HepG2 (cell line): ENCODE results near the gene CYSRT1. TPM values are rescaled to one million over a fixed set of nuclear protein-coding genes. Genes with fewer than 3 reads are reported as not detected.

Experiments
- CBX2 ChIP-seq, 2 experiments: fragments of 200-600 bp in 1 of 2; sonication (generic); formaldehyde crosslinking in 1 of 2; IDR thresholded peaks; 2 replicates each; pipeline versions ENCODE4 v1.7.0 to v1.8.1; 2018 to 2022; ENCODE audit warnings: low read depth in 2 of 2, low read length in 1 of 2, mild to moderate bottlenecking in 1 of 2, missing genetic modification reagents in 1 of 2
- JUND ChIP-seq: sonication (generic); formaldehyde crosslinking; IDR thresholded peaks from 2 replicates; pipeline ENCODE4 v1.8.0; 2022; ENCODE audit warnings: mild to moderate bottlenecking, missing genetic modification reagents
- PAWR ChIP-seq: sonication (generic); formaldehyde crosslinking; IDR thresholded peaks from 2 replicates; pipeline ENCODE4 v1.4.0; 2020; ENCODE audit warnings: missing genetic modification reagents, mild to moderate bottlenecking, borderline replicate concordance
- PHF5A ChIP-seq: IDR thresholded peaks from one replicate; pipeline ENCODE4 v1.6.1; 2018; ENCODE audit warnings: low read depth, missing genetic modification reagents; ENCODE audit not compliant: unreplicated experiment
- PLRG1 ChIP-seq: fragments of 450-650 bp; conservative IDR thresholded peaks from 2 replicates; pipeline ENCODE4 v1.6.1; 2016
- ZNF225 ChIP-seq: sonication (generic); formaldehyde crosslinking; IDR thresholded peaks from 2 replicates; pipeline ENCODE4 v1.4.0; 2020; ENCODE audit warnings: mild to moderate bottlenecking, missing genetic modification reagents
- ZNF407 ChIP-seq: sonication (generic); formaldehyde crosslinking; IDR thresholded peaks from one replicate; pipeline ENCODE4 v1.5.1; 2020; ENCODE audit warnings: mild to moderate bottlenecking, missing genetic modification reagents; ENCODE audit errors: not compliant biosample characterization
- ZNF510 ChIP-seq: sonication (generic); formaldehyde crosslinking; IDR thresholded peaks from 2 replicates; pipeline ENCODE4 v1.4.0; 2020; ENCODE audit warnings: low read depth, mild to moderate bottlenecking, missing genetic modification reagents
- ZNF616 ChIP-seq: sonication (generic); formaldehyde crosslinking; IDR thresholded peaks from 2 replicates; pipeline ENCODE4 v1.5.0; 2020; ENCODE audit warnings: low read depth, mild to moderate bottlenecking, missing genetic modification reagents
- ZXDC ChIP-seq: sonication (generic); formaldehyde crosslinking; IDR thresholded peaks from 2 replicates; pipeline ENCODE4 v1.5.0; 2020; ENCODE audit warnings: mild to moderate bottlenecking, missing genetic modification reagents
- polyA plus RNA-seq, 8 experiments: library from polyadenylated mRNA; depleted of rRNA in 3 of 8; stranded (reverse) in 7 of 8; unstranded in 1 of 8; fragments of >200 nt; fragmentation: Illumina TruSeq in 4 of 8; extraction: Trizol in 4 of 8; gene quantifications; 2 replicates each; pipeline versions ENCODE4 v1.2.1 to v1.2.3, GENCODE V29; 2011 to 2016; ENCODE audit warnings: low read depth in 4 of 8, missing spikeins in 1 of 8, mixed read lengths in 1 of 8; ENCODE audit not compliant: insufficient read depth in 1 of 8
- total RNA-seq, 5 experiments: library from RNA; depleted of rRNA; stranded (reverse); fragments of >200 nt; fragmentation: Illumina TruSeq; extraction: Trizol; gene quantifications; 2 replicates each; pipeline ENCODE4 v1.2.3, GENCODE V29; 2016; ENCODE audit warnings: low read depth in 1 of 5
- TF ChIP-seq, protein P1 (sequence below): sonication (generic); formaldehyde crosslinking; IDR thresholded peaks from 2 replicates; pipeline ENCODE4 v1.4.0; 2020; ENCODE audit warnings: missing genetic modification reagents

CYSRT1 gene
- total and polyA plus RNA-seq, 2 of the 13 experiments (the other 11 are each of a cell fraction or from before 2014, with no cell fraction given) = 1.5 to 2.1 TPM

- TF ChIP-seq ZNF407 = no peak
- TF ChIP-seq ZNF616 = no peak
- TF ChIP-seq, protein P1, sequence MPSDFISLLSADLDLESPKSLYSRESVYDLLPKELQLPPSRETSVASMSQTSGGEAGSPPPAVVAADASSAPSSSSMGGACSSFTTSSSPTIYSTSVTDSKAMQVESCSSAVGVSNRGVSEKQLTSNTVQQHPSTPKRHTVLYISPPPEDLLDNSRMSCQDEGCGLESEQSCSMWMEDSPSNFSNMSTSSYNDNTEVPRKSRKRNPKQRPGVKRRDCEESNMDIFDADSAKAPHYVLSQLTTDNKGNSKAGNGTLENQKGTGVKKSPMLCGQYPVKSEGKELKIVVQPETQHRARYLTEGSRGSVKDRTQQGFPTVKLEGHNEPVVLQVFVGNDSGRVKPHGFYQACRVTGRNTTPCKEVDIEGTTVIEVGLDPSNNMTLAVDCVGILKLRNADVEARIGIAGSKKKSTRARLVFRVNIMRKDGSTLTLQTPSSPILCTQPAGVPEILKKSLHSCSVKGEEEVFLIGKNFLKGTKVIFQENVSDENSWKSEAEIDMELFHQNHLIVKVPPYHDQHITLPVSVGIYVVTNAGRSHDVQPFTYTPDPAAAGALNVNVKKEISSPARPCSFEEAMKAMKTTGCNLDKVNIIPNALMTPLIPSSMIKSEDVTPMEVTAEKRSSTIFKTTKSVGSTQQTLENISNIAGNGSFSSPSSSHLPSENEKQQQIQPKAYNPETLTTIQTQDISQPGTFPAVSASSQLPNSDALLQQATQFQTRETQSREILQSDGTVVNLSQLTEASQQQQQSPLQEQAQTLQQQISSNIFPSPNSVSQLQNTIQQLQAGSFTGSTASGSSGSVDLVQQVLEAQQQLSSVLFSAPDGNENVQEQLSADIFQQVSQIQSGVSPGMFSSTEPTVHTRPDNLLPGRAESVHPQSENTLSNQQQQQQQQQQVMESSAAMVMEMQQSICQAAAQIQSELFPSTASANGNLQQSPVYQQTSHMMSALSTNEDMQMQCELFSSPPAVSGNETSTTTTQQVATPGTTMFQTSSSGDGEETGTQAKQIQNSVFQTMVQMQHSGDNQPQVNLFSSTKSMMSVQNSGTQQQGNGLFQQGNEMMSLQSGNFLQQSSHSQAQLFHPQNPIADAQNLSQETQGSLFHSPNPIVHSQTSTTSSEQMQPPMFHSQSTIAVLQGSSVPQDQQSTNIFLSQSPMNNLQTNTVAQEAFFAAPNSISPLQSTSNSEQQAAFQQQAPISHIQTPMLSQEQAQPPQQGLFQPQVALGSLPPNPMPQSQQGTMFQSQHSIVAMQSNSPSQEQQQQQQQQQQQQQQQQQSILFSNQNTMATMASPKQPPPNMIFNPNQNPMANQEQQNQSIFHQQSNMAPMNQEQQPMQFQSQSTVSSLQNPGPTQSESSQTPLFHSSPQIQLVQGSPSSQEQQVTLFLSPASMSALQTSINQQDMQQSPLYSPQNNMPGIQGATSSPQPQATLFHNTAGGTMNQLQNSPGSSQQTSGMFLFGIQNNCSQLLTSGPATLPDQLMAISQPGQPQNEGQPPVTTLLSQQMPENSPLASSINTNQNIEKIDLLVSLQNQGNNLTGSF (CRISPR knock-in tag) = no peak
- TF ChIP-seq CBX2 (IDR thresholded peaks at IDR 0.05; ENCODE audit: low read depth, low read length) = no peak
- TF ChIP-seq CBX2 (CRISPR knock-in tag; IDR thresholded peaks at IDR 0.05; ENCODE audit: low read depth) = no peak
- TF ChIP-seq PAWR (CRISPR knock-in tag) = no peak
- TF ChIP-seq ZNF225 = no peak
- no peak for TF ChIP-seq ZNF510 (CRISPR knock-in tag)
- no peak for TF ChIP-seq PHF5A
- TF ChIP-seq JUND (CRISPR knock-in tag) = no peak
- 0 out of 2 replicates have a peak, but pooled peaks have one; percentile 32 for TF ChIP-seq ZXDC (CRISPR knock-in tag)
- TF ChIP-seq PLRG1 = no peak
These were observed 29.9 kb downstream of the CYSRT1 start, which contains the start of gene NELFB (continued) for GRCh38 chr9:137254624-137255447.
